HepG2 (cell line): ENCODE results near the gene NUFIP2. TPM values are rescaled to one million over a fixed set of nuclear protein-coding genes. Genes with fewer than 3 reads are reported as not detected.

ENCODE experiments used
- ATAC-seq: fragments of 200-7000 bp; cut with Tn5 transposase; 3 replicates; pipeline ENCODE4 v1.9.1; 2020; ENCODE audit warnings: mild to moderate bottlenecking, moderate library complexity
- BruUV-seq: library from RNA; stranded (reverse); fragments of 400-500 nt; replicated peaks from 2 replicates; lab custom pipeline; 2021; lab: Mats Ljungman, UMichigan
- CTCF ChIA-PET: fragments of 300-600 bp; formaldehyde crosslinking; extraction: SDS; loops from one replicate; lab custom pipeline; 2021; ENCODE audit warnings: low total read pairs, inconsistent platforms, low intra/inter-chr PET ratio; lab: Yijun Ruan, JAX
- POLR2A ChIA-PET: fragments of 350-600 bp; sonication (Branson Sonifier 250); formaldehyde crosslinking; loops from one replicate; lab custom pipeline; 2020; ENCODE audit warnings: antibody characterized with exemption, inconsistent platforms; lab: Yijun Ruan, JAX
- DNase-seq: peaks from one replicate; pipeline ENCODE4 v3.0.0-alpha.2; 2015; ENCODE audit warnings: low spot score
- FAIRE-seq: peaks from 3 replicates; lab custom pipeline; 2011; peaks lifted over from hg19 to GRCh38; lab: Jason Lieb, UNC
- H2AFZ ChIP-seq: one replicate; pipeline ENCODE4 v1.6.1; 2011; ENCODE audit warnings: low read length, inconsistent platforms
- H3K27ac ChIP-seq: fragments of 300-600 bp; 3 replicates; pipeline ENCODE4 v1.8.0; 2011; ENCODE audit warnings: mixed run types, mild to moderate bottlenecking, mixed read lengths, low read length, inconsistent platforms; ENCODE audit not compliant: insufficient read depth; ENCODE audit errors: extremely low read length
- H3K27me3 ChIP-seq, 2 experiments: fragments of 200-600 bp in 1 of 2; 2 replicates in 1 of 2; 3 replicates in 1 of 2; pipeline versions ENCODE4 v1.6.0 to v1.8.0; 2011; ENCODE audit warnings: low read length in 2 of 2, mild to moderate bottlenecking in 2 of 2, moderate library complexity in 2 of 2, inconsistent platforms in 1 of 2; ENCODE audit not compliant: insufficient read depth in 2 of 2, control insufficient read depth in 1 of 2
- H3K36me3 ChIP-seq, 2 experiments: fragments of 200-600 bp in 1 of 2; replicated peaks in 1 of 2; 2 replicates in 1 of 2; 3 replicates in 1 of 2; pipeline versions ENCODE4 v1.5.1 to v1.8.0; 2011; ENCODE audit warnings: low read length in 2 of 2, inconsistent platforms in 1 of 2; ENCODE audit not compliant: insufficient read depth in 2 of 2, control insufficient read depth in 1 of 2
- H3K4me1 ChIP-seq: 2 replicates; pipeline ENCODE4 v1.5.1; 2012; ENCODE audit warnings: low read length, inconsistent platforms; ENCODE audit not compliant: insufficient read depth
- H3K4me2 ChIP-seq: 2 replicates; pipeline ENCODE4 v1.6.0; 2011; ENCODE audit warnings: low read depth, low read length, inconsistent platforms
- H3K4me3 ChIP-seq, 3 experiments: fragments of 200-600 bp in 1 of 3; sonication (generic), shearing (Covaris generic) in 1 of 3; replicated peaks in 1 of 3; 2 replicates each; pipeline ENCODE4 v1.5.1; 2011 to 2016; ENCODE audit warnings: low read length in 3 of 3, inconsistent platforms in 2 of 3, low read depth in 2 of 3, mild to moderate bottlenecking in 2 of 3, control low read depth in 1 of 3, mixed read lengths in 1 of 3; ENCODE audit not compliant: insufficient read depth in 1 of 3
- H3K79me2 ChIP-seq: one replicate; pipeline ENCODE4 v1.6.1; 2011; ENCODE audit warnings: low read length, inconsistent platforms; ENCODE audit not compliant: insufficient read depth
- H3K9ac ChIP-seq: 2 replicates; pipeline ENCODE4 v1.6.0; 2011; ENCODE audit warnings: mild to moderate bottlenecking, low read depth, low read length, inconsistent platforms; ENCODE audit not compliant: insufficient read depth
- H3K9me3 ChIP-seq: 2 replicates; pipeline ENCODE4 v1.5.1; 2012; ENCODE audit warnings: mild to moderate bottlenecking, low read length
- H4K20me1 ChIP-seq: 2 replicates; pipeline ENCODE4 v1.6.0; 2011; ENCODE audit warnings: inconsistent platforms, mild to moderate bottlenecking, low read length, moderate library complexity; ENCODE audit not compliant: insufficient read depth
- CCDC6 ChIP-seq: sonication (generic); formaldehyde crosslinking; IDR thresholded peaks from 2 replicates; pipeline ENCODE4 v1.8.1; 2022; ENCODE audit warnings: mild to moderate bottlenecking, missing genetic modification reagents, moderate library complexity
- JUN ChIP-seq: sonication (generic); formaldehyde crosslinking; IDR thresholded peaks from 2 replicates; pipeline ENCODE4 v1.4.0; 2020; ENCODE audit warnings: mild to moderate bottlenecking, missing genetic modification reagents
- ONECUT2 ChIP-seq: sonication (generic); formaldehyde crosslinking; IDR thresholded peaks from 2 replicates; pipeline ENCODE4 v1.4.0; 2020; ENCODE audit warnings: missing genetic modification reagents
- RXRA ChIP-seq: sonication (generic); formaldehyde crosslinking; IDR thresholded peaks from 2 replicates; pipeline ENCODE4 v1.5.1; 2020; ENCODE audit warnings: missing genetic modification reagents
- SCMH1 ChIP-seq: sonication (generic); formaldehyde crosslinking; IDR thresholded peaks from 2 replicates; pipeline ENCODE4 v1.9.0; 2021; ENCODE audit warnings: missing genetic modification reagents, mild to moderate bottlenecking, borderline replicate concordance
- ZNF124 ChIP-seq: sonication (generic); formaldehyde crosslinking; IDR thresholded peaks from 2 replicates; pipeline ENCODE4 v1.4.0; 2020; ENCODE audit warnings: missing genetic modification reagents
- ZNF205 ChIP-seq: IDR thresholded peaks from 2 replicates; pipeline ENCODE4 v1.6.1; 2018; ENCODE audit warnings: missing biosample characterization, missing genetic modification reagents
- ZNF30 ChIP-seq: sonication (generic); formaldehyde crosslinking; IDR thresholded peaks from 2 replicates; pipeline ENCODE4 v1.5.0; 2020; ENCODE audit warnings: mild to moderate bottlenecking, missing genetic modification reagents
- ZNF598 ChIP-seq: sonication (generic); formaldehyde crosslinking; IDR thresholded peaks from 2 replicates; pipeline ENCODE4 v1.5.1; 2020; ENCODE audit warnings: mild to moderate bottlenecking, missing genetic modification reagents, borderline replicate concordance
- ZNF672 ChIP-seq: sonication (generic); formaldehyde crosslinking; IDR thresholded peaks from 2 replicates; pipeline ENCODE4 v1.8.1; 2022; ENCODE audit warnings: missing genetic modification reagents
- WGBS: methylation state at CpG from one replicate; pipeline ENCODE4 v1.1.6; 2017; ENCODE audit warnings: low lambda C conversion rate; 5-methylcytosine and 5-hydroxymethylcytosine counted together
- in situ Hi-C: cut with HindIII; loops from 2 replicates; pipeline ENCODE4 v1.10.0; 2017; ENCODE audit warnings: low pct_unique_long_range_greater_than_20kb; ENCODE audit not compliant: extremely low pct_ligation_motif_present
- intact Hi-C: fragments of 100-400 bp; cut with micrococcal nuclease; formaldehyde crosslinking; loops from one replicate; pipeline ENCODE4 v1.10.0; 2022; ENCODE audit not compliant: unreplicated experiment
- polyA plus RNA-seq, 8 experiments: library from polyadenylated mRNA; depleted of rRNA in 3 of 8; stranded (reverse) in 7 of 8; unstranded in 1 of 8; fragments of >200 nt; fragmentation: Illumina TruSeq in 4 of 8; extraction: Trizol in 4 of 8; gene quantifications; 2 replicates each; pipeline versions ENCODE4 v1.2.1 to v1.2.3, GENCODE V29; 2011 to 2016; ENCODE audit warnings: low read depth in 4 of 8, missing spikeins in 1 of 8, mixed read lengths in 1 of 8; ENCODE audit not compliant: insufficient read depth in 1 of 8
- total RNA-seq, 5 experiments: library from RNA; depleted of rRNA; stranded (reverse); fragments of >200 nt; fragmentation: Illumina TruSeq; extraction: Trizol; gene quantifications; 2 replicates each; pipeline ENCODE4 v1.2.3, GENCODE V29; 2016; ENCODE audit warnings: low read depth in 1 of 5
- TF ChIP-seq, protein P1 (sequence below): sonication (generic); formaldehyde crosslinking; IDR thresholded peaks from 2 replicates; pipeline ENCODE4 v1.4.0; 2020; ENCODE audit warnings: low read depth, missing genetic modification reagents
- TF ChIP-seq, protein P2 (sequence below): sonication (generic); formaldehyde crosslinking; IDR thresholded peaks from 2 replicates; pipeline ENCODE4 v1.5.1; 2020; ENCODE audit warnings: missing genetic modification reagents, mild to moderate bottlenecking, borderline replicate concordance
- TF ChIP-seq, protein P3 (sequence below): IDR thresholded peaks from 2 replicates; pipeline ENCODE4 v1.6.1; 2016; ENCODE audit warnings: missing biosample characterization, missing genetic modification reagents, low read depth
- TF ChIP-seq, protein P4 (sequence below): IDR thresholded peaks from 2 replicates; pipeline ENCODE4 v1.6.1; 2016

NUFIP2 gene
- total and polyA plus RNA-seq, 2 of the 13 experiments (the other 11 are each of a cell fraction or from before 2014, with no cell fraction given): 10.3 to 30.8 TPM

DNA sequence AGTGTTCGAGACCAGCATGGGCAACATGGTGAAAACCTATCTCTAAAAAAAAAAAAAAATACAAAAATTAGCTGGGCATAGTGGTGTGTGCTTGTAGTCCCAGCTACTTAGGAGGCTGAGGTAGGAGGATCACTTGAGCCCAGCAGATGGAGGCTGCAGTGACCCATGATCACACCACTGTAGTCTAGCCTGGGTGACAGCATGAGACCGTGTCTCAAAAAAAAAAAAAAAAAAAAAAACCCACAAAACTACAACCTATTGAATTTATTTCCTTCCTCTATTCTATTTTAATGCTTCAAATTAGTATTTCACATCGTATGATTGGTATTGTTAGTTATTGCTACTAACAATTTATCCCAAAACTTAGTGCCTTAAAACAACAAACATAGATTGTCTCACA, 9.4 kb upstream of the NUFIP2 start:
- FAIRE-seq (no peak), ATAC-seq (no peak), DNase-seq (no peak)
- Histone ChIP-seq H3K4me2 (no peak overlapping the region), H3K36me3 (no peaks in the 10 kb centered on the region), H3K4me1 (peaks cover 8% of the 10 kb centered on the region), H3K9ac (no peak overlapping the region), H4K20me1 (no peaks in the 10 kb centered on the region), H3K27me3 (no peaks in the 10 kb centered on the region), H3K79me2 (no peaks in the 10 kb centered on the region), H2AFZ (no peak overlapping the region), H3K4me3 (no peak overlapping the region), H3K9me3 (no peaks in the 10 kb centered on the region), H3K27ac (no peak overlapping the region)
- CTCF ChIA-PET: no interaction called here
- POLR2A ChIA-PET: interaction anchor here (2.1 kb wide), 1 partner anchor 9 kb away, joined by 9 read pairs; the partner anchor contains the start of gene NUFIP2
- 61% methylated on average over 3 of the region's 3 CpGs for WGBS
- intact Hi-C loops (no loop called here), in situ Hi-C loops (no loop called here)
- no TSS peak for BruUV-seq
- TF ChIP-seq ZNF124 (CRISPR knock-in tag): no peak
- TF ChIP-seq CCDC6 (CRISPR knock-in tag): no peak
- no peak for TF ChIP-seq JUN (CRISPR knock-in tag)
- no peak for TF ChIP-seq ZNF30 (CRISPR knock-in tag)
- TF ChIP-seq ZNF205: no peak
- no peak for TF ChIP-seq ZNF598
- TF ChIP-seq, protein P1, sequence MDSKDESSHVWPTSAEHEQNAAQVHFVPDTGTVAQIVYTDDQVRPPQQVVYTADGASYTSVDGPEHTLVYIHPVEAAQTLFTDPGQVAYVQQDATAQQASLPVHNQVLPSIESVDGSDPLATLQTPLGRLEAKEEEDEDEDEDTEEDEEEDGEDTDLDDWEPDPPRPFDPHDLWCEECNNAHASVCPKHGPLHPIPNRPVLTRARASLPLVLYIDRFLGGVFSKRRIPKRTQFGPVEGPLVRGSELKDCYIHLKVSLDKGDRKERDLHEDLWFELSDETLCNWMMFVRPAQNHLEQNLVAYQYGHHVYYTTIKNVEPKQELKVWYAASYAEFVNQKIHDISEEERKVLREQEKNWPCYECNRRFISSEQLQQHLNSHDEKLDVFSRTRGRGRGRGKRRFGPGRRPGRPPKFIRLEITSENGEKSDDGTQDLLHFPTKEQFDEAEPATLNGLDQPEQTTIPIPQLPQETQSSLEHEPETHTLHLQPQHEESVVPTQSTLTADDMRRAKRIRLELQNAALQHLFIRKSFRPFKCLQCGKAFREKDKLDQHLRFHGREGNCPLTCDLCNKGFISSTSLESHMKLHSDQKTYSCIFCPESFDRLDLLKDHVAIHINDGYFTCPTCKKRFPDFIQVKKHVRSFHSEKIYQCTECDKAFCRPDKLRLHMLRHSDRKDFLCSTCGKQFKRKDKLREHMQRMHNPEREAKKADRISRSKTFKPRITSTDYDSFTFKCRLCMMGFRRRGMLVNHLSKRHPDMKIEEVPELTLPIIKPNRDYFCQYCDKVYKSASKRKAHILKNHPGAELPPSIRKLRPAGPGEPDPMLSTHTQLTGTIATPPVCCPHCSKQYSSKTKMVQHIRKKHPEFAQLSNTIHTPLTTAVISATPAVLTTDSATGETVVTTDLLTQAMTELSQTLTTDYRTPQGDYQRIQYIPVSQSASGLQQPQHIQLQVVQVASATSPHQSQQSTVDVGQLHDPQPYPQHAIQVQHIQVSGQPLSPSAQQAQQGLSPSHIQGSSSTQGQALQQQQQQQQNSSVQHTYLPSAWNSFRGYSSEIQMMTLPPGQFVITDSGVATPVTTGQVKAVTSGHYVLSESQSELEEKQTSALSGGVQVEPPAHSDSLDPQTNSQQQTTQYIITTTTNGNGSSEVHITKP: no peak
- TF ChIP-seq ONECUT2: no peak
- TF ChIP-seq, protein P2, sequence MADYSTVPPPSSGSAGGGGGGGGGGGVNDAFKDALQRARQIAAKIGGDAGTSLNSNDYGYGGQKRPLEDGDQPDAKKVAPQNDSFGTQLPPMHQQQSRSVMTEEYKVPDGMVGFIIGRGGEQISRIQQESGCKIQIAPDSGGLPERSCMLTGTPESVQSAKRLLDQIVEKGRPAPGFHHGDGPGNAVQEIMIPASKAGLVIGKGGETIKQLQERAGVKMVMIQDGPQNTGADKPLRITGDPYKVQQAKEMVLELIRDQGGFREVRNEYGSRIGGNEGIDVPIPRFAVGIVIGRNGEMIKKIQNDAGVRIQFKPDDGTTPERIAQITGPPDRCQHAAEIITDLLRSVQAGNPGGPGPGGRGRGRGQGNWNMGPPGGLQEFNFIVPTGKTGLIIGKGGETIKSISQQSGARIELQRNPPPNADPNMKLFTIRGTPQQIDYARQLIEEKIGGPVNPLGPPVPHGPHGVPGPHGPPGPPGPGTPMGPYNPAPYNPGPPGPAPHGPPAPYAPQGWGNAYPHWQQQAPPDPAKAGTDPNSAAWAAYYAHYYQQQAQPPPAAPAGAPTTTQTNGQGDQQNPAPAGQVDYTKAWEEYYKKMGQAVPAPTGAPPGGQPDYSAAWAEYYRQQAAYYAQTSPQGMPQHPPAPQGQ (CRISPR knock-in tag): no peak
- TF ChIP-seq, protein P3, sequence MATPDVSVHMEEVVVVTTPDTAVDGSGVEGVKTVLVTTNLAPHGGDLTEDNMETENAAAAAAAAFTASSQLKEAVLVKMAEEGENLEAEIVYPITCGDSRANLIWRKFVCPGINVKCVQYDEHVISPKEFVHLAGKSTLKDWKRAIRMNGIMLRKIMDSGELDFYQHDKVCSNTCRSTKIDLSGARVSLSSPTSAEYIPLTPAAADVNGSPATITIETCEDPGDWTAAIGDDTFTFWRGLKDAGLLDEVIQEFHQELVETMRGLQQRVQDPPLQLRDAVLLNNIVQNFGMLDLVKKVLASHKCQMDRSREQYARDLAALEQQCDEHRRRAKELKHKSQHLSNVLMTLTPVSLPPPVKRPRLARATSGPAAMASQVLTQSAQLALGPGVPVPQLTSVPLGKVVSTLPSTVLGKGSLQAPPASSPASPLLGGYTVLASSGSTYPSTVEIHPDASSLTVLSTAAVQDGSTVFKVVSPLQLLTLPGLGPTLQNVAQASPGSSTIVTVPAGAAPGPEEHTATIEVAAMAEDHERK (CRISPR knock-in tag): no peak
- TF ChIP-seq, protein P4, sequence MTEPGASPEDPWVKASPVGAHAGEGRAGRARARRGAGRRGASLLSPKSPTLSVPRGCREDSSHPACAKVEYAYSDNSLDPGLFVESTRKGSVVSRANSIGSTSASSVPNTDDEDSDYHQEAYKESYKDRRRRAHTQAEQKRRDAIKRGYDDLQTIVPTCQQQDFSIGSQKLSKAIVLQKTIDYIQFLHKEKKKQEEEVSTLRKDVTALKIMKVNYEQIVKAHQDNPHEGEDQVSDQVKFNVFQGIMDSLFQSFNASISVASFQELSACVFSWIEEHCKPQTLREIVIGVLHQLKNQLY: no peak
- no peak for TF ChIP-seq RXRA (CRISPR knock-in tag)
- TF ChIP-seq SCMH1: no peak
- TF ChIP-seq ZNF672: no peak
